NOMO-1 (cell line): Measurements from ENCODE around the gene TNFRSF8.
A peak's percentile ranks its signal among the peaks of the same experiment; 100 is the strongest.

Source experiments
- DNase-seq, 2 experiments: peaks; one replicate each; lab custom pipeline; 2025; ENCODE audit not compliant: unreplicated experiment in 2 of 2; lab: John Stamatoyannopoulos, UW

The TNFRSF8 gene

GRCh38 chr1:12113433-12114339 is 50.6 kb downstream of the TNFRSF8 start:
- no peak for DNase-seq

GRCh38 chr1:12114340-12114683 is 51.2 kb downstream of the TNFRSF8 start:
- DNase-seq: no peak

GRCh38 chr1:12114916-12115315 is 51.8 kb downstream of the TNFRSF8 start:
- no peak for DNase-seq

- DNase-seq: no peak
Measured at GRCh38 chr1:12121212-12122003, 58.3 kb downstream of the TNFRSF8 start.

GRCh38 chr1:12123172-12123571 is 60.1 kb downstream of the TNFRSF8 start:
- DNase-seq: no peak

GRCh38 chr1:12124693-12125421 is 61.8 kb downstream of the TNFRSF8 start:
- DNase-seq: peak; percentile 40 to 71

GRCh38 chr1:12125422-12126355 is 62.6 kb downstream of the TNFRSF8 start:
- DNase-seq: no peak

- no peak for DNase-seq
Measured at GRCh38 chr1:12126781-12127180, 63.7 kb downstream of the TNFRSF8 start.

GRCh38 chr1:12127206-12127810 is 64.2 kb downstream of the TNFRSF8 start:
- DNase-seq: no peak

GRCh38 chr1:12128120-12128519 is 65.0 kb downstream of the TNFRSF8 start:
- DNase-seq: no peak

GRCh38 chr1:12129624-12130023 is 66.5 kb downstream of the TNFRSF8 start:
- DNase-seq: no peak

GRCh38 chr1:12130466-12131130 is 67.5 kb downstream of the TNFRSF8 start:
- DNase-seq: no peak

GRCh38 chr1:12132078-12132477 is 69.0 kb downstream of the TNFRSF8 start:
- no peak for DNase-seq

- no peak for DNase-seq
Measured at GRCh38 chr1:12134716-12135115, 71.6 kb downstream of the TNFRSF8 start.

GRCh38 chr1:12135612-12136011 is 72.5 kb downstream of the TNFRSF8 start:
- no peak for DNase-seq

- no peak for DNase-seq
Measured at GRCh38 chr1:12136916-12137610, 74.0 kb downstream of the TNFRSF8 start.

- DNase-seq: no peak
Measured at GRCh38 chr1:12138196-12139168, 75.4 kb downstream of the TNFRSF8 start.
